ENCODE measurements around the gene DAB1.

DAB1 gene

DNA sequence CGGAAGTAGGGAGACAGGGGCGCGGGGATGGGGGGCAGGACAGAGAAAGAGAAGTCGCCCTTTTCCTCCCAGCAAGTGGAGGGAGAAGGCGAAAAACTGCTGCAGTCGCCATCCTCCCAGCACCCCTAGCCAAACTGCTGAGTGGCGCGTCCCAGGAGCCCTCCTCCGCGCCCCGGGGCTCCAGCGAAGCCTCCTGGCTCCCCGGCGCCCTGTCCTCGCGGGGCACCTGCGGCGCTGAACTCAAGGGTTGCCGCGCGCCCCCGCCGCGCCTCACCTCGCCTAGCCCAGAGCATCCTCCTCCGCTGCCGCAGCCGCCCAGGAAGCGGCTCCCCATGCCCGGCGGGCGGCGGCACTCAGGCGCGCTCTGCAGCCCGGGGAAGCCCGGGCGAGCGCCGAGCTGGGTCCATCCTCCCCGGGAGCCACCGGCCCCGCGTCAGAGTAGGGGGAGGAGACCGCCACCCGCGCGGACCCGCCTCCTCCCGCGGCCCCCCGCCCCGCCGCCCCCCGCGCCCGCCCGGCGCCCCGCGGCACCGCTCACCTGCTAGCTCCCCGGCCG lies at the start of gene DAB1:
TSS of gene DAB1 (minus strand) at position 405 of the 556 bp plus-strand sequence. CDS start 133,030 bp downstream, outside the sequence.
- DNase-seq (ENCODE audit: low spot score): no peak

- no peak for DNase-seq (ENCODE audit: low spot score)
Observed at GRCh38 chr1:57473448-57473847, 49.6 kb upstream of the DAB1 start.

GRCh38 chr1:57471995-57472394 lies 48.1 kb upstream of the DAB1 start:
- no peak for DNase-seq (ENCODE audit: low spot score)

GRCh38 chr1:57470036-57470435 lies 46.2 kb upstream of the DAB1 start:
- no peak for DNase-seq (ENCODE audit: low spot score)

GRCh38 chr1:57468641-57469523 lies 45.0 kb upstream of the DAB1 start:
- no peak for DNase-seq (ENCODE audit: low spot score)

GRCh38 chr1:57467830-57468229 lies 44.0 kb upstream of the DAB1 start:
- DNase-seq (ENCODE audit: low spot score): no peak

DNA sequence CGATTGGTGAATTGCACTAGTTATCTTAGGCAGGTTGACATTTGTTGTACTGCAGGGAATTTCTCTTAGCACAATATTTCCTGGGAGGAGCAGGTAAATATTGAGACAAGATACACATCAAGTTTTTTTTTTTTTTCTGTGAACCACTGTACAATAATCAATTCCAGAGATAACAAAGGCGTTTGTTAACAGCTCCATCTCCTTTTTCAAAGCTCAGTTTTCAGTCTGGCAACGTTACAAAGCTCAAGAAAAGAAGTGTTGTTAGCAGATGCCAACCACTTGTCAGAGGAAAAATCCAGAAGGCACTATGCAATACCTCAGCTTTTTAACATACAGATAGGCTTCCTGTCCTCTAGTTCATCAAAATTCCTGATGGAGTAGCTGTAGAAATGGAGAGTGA lies 40.9 kb upstream of the DAB1 start:
- DNase-seq (ENCODE audit: low spot score): no peak

- no peak for DNase-seq (ENCODE audit: low spot score)
Observed at GRCh38 chr1:57463343-57463742, 39.5 kb upstream of the DAB1 start.

GRCh38 chr1:57461405-57461804 lies 37.5 kb upstream of the DAB1 start:
- no peak for DNase-seq (ENCODE audit: low spot score)

DNA sequence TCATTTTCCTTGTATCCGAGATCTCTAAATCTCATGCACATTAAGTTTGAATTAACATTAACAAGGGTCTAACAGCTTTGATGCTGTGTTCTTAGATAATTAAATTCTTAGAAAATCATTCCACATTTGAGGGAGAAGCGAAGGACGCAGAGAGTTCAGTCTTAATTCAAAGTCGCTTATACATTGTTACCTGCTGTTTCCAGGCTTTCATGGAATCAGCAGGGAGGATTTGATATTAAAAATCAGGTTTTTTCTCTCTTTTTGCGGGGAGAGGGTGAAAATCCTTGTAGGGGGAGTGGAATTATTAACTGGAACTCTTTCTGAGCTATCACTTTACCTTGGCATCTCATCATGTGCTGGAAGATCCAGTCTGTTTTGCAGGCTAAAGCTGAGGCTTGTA lies 27.7 kb upstream of the DAB1 start:
- no peak for DNase-seq (ENCODE audit: low spot score)

GRCh38 chr1:57450981-57451380 lies 27.1 kb upstream of the DAB1 start:
- no peak for DNase-seq (ENCODE audit: low spot score)

GRCh38 chr1:57447551-57447950 lies 23.7 kb upstream of the DAB1 start:
- no peak for DNase-seq (ENCODE audit: low spot score)

DNA sequence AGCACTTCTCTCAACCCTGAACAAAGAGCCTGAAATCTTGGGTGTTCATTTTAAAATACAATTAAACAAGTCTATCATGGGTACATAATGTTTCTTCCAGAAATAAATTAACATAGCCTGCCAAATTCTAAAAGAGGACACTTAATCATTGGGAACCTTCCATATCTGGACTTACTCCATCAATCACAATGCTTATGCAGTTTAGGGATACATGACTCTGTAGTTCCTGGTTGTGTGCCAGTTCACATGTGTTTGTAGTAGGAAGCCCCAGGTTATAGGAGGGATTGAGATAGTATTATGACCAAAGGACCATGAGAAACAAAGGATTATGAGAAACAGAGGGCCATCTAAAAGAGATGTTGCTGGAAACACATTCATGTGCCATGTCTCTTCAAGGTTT lies 19.1 kb upstream of the DAB1 start:
- no peak for DNase-seq (ENCODE audit: low spot score)

DNA sequence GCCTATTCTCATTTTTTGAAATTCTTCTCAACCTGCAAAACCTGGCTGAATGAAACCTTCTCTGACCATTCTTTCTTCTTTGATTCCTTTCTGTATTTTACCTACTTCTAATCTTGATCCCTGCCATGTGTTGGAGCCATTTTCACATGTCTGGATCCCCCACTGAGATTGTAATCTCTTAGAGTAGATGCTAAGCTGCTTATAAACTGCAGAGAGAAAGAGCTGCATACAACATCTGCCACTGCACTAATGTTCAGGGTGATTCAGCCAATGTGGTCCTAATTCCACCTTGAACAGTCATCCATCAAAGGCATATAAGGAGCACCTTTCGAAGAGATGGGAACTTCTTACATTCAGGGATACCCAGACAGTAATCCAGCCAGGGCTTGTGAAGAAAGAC lies 16.2 kb upstream of the DAB1 start:
- DNase-seq (ENCODE audit: low spot score): no peak

- DNase-seq (ENCODE audit: low spot score): no peak
Observed at GRCh38 chr1:57431400-57431799, 7.5 kb upstream of the DAB1 start.

DNA sequence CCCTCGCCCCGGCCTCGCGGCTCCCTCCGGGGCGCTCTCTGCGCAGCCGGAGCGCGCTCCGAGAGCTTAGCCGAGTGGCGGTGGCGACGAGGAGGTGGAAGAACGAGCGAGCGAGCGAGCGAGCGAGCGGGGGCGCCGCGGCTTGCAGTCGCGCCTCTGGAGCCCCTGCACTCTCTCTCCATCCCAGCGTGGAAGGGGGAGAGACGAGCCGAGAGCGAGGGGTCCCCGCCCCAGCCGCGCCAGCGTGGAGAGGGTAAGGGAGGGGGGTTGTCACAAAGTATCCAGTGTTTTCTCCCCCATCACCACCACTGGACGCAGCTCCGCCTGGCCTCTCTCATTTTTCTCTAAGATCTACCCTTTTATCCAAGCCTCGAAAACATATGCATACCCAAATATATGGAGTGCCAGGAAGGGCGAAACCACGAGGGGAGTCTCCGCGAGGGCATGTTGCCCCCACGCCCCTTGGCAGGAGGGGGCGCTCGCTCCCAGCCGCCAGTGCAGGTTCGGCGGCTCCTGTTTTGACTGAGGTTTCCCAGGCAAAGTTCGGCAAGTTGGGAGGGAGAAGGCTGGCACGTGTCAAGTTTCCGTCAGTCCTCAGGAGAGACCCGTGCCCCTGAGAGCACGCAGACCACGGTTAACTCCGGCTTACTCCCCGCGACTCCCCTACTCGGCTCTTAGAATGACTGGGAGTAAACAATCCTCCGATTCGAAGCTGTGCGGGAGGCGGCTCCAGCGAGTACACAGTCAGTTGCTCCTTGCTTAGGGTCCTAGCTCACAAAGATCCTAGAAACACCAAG lies 569 bp upstream of the DAB1 start:
- no peak for DNase-seq (ENCODE audit: low spot score)

DNA sequence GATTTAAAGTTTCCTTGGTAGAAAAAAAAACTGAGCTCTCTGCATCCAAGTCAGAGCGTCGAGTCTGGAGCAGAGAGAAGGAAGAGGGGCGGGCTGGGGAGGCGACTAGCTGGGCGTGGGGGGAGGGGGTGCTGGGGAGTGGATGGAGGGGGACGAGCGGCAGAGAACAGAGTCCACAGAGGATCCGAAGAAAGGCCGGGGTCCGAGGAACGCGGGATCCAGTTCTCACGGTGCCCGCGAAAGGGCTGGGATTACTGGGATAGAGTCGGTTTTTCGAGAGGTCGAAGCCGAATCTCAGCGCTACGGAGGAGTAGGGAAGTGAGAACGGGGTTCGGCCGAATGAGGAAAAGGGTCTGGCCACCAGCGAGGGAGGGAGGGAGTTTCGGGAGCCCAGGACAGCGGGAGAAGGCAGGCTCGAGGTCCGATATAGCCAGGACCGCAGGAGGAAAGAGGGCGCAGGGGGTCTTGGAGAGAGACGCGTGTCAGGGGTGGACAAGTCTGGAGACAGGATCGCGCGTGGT lies 665 bp downstream of the DAB1 start:
- no peak for DNase-seq (ENCODE audit: low spot score)

DNA sequence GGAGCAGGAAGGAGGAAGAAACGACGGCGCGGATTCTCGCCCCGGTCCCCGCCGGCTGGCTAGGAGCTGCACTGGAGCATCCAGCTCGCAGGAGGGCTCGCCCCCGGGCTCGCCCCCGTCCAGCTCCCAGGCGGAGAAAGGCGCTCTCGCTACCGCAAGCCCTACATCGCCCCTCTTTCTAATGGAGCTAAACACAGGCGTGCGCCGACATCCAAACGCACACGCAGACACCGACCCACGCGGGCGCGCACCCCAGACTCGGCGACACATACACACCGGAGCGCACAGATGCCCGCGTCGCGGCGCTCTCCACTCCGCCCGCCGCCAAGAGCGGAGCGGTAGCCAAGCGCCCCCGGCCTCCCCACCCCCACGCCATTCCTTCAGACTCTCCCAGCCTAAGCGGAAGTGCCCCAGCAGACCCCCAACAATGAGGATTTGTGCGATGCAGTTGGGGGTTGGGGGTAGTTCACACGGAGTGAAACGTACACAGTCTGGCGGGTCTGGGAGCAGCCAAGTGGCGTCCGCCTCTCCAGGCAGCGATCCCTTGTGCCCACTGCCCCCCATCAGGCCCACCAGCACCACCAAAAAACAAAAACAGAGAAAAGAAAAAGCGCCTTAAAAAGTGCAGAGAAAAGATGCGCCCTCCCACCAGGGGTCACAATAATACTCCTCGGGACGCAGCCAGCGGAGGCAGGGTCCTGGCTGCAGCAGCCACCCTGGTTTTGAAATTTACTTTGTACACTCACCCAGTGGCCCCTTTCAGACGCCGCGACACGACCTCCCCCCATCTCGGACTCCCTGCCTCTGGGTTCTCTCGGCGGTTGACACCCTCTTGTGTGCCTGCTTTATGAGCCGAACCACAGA lies 1.4 kb downstream of the DAB1 start:
- DNase-seq (ENCODE audit: low spot score): no peak

DNA sequence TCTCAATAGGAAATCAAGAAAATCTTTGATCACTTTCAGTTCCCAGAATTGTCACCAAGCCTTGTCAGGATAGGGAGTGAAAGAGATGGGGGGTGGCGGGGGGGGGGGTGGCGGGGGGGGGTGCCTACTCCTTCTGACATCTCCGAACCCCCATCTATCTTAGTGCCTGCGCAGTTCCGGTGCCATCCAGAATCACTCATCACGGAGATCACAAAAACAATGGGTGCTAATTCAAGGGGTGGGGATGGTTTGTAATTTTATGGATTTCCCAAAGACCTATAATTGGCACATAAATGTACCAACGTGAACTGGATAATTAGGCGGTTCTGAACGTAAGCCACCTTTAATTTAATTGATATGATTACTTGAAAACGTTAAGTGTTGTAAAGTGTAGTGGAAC lies 2.1 kb downstream of the DAB1 start:
- no peak for DNase-seq (ENCODE audit: low spot score)

GRCh38 chr1:57420981-57421785 lies 2.7 kb downstream of the DAB1 start:
- DNase-seq (ENCODE audit: low spot score): no peak

GRCh38 chr1:57418971-57419370 lies 4.9 kb downstream of the DAB1 start:
- DNase-seq (ENCODE audit: low spot score): no peak
